ENCODE measurements around the gene FAM184A. TPM values are rescaled to one million over a fixed set of nuclear protein-coding genes. Genes with fewer than 3 reads are reported as not detected.

The FAM184A gene
- total and polyA plus RNA-seq, 7 donors, result 0.60 to 8.7 (median 3.9) TPM

GRCh38 chr6:118945217-118945616, 133.2 kb downstream of the FAM184A start:
- TF ChIP-seq CTCF (IDR thresholded peaks at IDR 0.05) (no peak), POLR2AphosphoS5 (IDR thresholded peaks at IDR 0.05) (no peak), EP300 (IDR thresholded peaks at IDR 0.05) (no peak), POLR2A (IDR thresholded peaks at IDR 0.05) (no peak)

GRCh38 chr6:118940770-118941169, 137.7 kb downstream of the FAM184A start:
- TF ChIP-seq POLR2AphosphoS5 (IDR thresholded peaks at IDR 0.05) (no peak), EP300 (IDR thresholded peaks at IDR 0.05) (no peak), CTCF (IDR thresholded peaks at IDR 0.05) (no peak), POLR2A (IDR thresholded peaks at IDR 0.05) (no peak)
- no peak overlapping the region for H3K27ac ChIP-seq
- DNase-seq, result peak; percentile 57
- peaks cover 0 to 1% (median 0%) of the 10 kb centered on the region in 4 donors for H3K4me1 ChIP-seq
- H3K36me3 ChIP-seq, result no peaks in the 10 kb centered on the region
- no peaks in the 10 kb centered on the region for H3K27me3 ChIP-seq
- intact Hi-C loops (cut with DNase I), result no loop called here
- peaks cover 0 to 5% (median 0%) of the 10 kb centered on the region in 4 donors for H3K9me3 ChIP-seq
- no peak overlapping the region for H3K4me3 ChIP-seq
- 90 to 95% methylated on average over 2 of the region's 2 CpGs for WGBS, 2 donors

More at GRCh38 chr6:118945217-118945616, 133.2 kb downstream of the FAM184A start:
- Histone ChIP-seq H3K27me3 (no peaks in the 10 kb centered on the region), H3K27ac (no peak overlapping the region), H3K4me1 (no peaks in the 10 kb centered on the region), H3K4me3 (no peak overlapping the region), H3K36me3 (no peaks in the 10 kb centered on the region), H3K9me3 (peaks cover 0 to 8% (median 0%) of the 10 kb centered on the region in 4 donors)
- no peak for DNase-seq
- intact Hi-C loops (cut with DNase I), result no loop called here

- WGBS, 2 donors, result 98% methylated on average over 1 of the region's 1 CpG
- H3K36me3 ChIP-seq, result no peaks in the 10 kb centered on the region
- no peaks in the 10 kb centered on the region for H3K27me3 ChIP-seq
- peaks cover 0 to 8% (median 2%) of the 10 kb centered on the region in 4 donors for H3K4me1 ChIP-seq
- DNase-seq, result no peak
- no peak for TF ChIP-seq EP300 (IDR thresholded peaks at IDR 0.05)
- no peak for TF ChIP-seq CTCF (IDR thresholded peaks at IDR 0.05)
- no peak for TF ChIP-seq POLR2AphosphoS5 (IDR thresholded peaks at IDR 0.05)
- TF ChIP-seq POLR2A (IDR thresholded peaks at IDR 0.05), result no peak
- H3K9me3 ChIP-seq, result peaks cover 0 to under 1% (median 0%) of the 10 kb centered on the region in 4 donors
- intact Hi-C loops (cut with DNase I), result loop anchor here (10.0 kb wide), 1 partner anchor 135 kb away; the partner anchor contains the start of gene FAM184A
- H3K27ac ChIP-seq, result no peak overlapping the region
- H3K4me3 ChIP-seq, result no peak overlapping the region
Observed at GRCh38 chr6:118939683-118940082, 138.8 kb downstream of the FAM184A start.

DNA sequence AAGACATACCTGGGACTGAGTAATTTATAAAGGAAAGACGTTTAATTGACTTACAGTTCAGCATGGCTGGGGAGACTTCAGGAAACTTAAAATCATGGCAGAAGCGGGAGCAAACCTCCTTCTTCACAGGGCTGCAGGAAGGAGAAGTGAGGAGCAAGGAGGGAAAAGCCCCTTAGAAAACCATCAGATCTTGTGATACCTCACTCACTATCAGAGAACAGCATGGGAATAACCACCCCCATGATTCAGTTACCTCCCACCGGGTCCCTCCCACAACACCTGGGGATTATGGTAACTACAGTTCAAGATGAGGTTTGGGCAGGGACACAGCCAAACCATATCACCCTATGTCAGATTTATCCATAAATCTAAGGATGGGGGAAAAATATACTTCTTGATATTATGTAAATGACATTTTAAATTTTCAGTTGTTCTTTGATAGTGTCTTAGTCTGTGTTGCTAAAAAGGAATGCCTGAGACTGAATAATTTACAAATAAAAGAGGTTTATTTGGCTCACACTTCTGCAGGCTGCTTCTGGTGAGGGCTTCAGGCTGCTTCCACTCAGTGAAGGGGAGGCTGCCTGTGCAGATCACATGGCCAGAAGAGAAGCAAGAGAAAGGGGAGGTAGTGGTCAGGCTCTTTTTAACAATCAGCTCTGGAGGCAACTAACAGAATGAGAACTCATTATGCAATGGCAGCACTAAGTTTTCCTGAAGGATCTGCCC, 142.3 kb downstream of the FAM184A start:
- Histone ChIP-seq H3K4me1 (peaks cover 0 to 21% (median 8%) of the 10 kb centered on the region in 4 donors), H3K36me3 (peaks cover 0 to 11% (median under 1%) of the 10 kb centered on the region in 4 donors), H3K9me3 (no peaks in the 10 kb centered on the region), H3K4me3 (no peak overlapping the region), H3K27me3 (no peaks in the 10 kb centered on the region), H3K27ac (peak overlapping the region in 1 of 4 donors; percentile 95)
- WGBS, 2 donors, result 55 to 82% methylated on average over 3 of the region's 3 CpGs
- TF ChIP-seq POLR2AphosphoS5 (IDR thresholded peaks at IDR 0.05), result no peak
- intact Hi-C loops (cut with DNase I), result loop anchor here (1.0 to 10.0 kb wide), 2 partner anchors 41 to 139 kb away; partner anchors contain the start of gene FAM184A
- DNase-seq, result no peak

DNA sequence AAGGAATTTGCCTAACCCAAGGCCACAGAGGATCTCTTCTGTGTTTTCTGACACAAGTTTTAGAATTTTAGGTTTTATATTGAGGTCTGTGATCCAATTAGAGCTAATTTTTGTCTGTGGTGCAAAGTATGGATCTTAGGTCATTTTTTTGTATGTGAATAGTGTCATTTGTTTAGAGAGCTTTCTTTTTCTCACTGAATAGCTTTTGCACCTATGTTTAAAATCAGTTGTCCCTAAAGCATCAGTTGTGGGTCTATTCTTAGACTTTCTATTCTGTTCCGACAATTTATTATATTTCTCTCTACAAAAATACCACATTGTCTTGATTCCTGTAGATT, 143.2 kb downstream of the FAM184A start:
- DNase-seq, result no peak
- peaks cover 0 to 21% (median 8%) of the 10 kb centered on the region in 4 donors for H3K4me1 ChIP-seq
- H3K27ac ChIP-seq, result peak overlapping the region; percentile 93 to 97 (median 96)
- H3K36me3 ChIP-seq, result peaks cover 0 to 19% (median 6%) of the 10 kb centered on the region in 4 donors
- peak overlapping the region; percentile 71 to 89 (median 78) for H3K4me3 ChIP-seq
- TF ChIP-seq EP300 (IDR thresholded peaks at IDR 0.05) (no peak), POLR2A (IDR thresholded peaks at IDR 0.05) (no peak), POLR2AphosphoS5 (IDR thresholded peaks at IDR 0.05) (no peak), CTCF (IDR thresholded peaks at IDR 0.05) (no peak)
- 17 to 40% methylated on average over 1 of the region's 1 CpG for whole genome bisulfite sequencing, 2 donors
- H3K27me3 ChIP-seq, result no peaks in the 10 kb centered on the region
- intact Hi-C loops (cut with DNase I), result loop anchor here (1.0 to 10.0 kb wide), 2 partner anchors 40 to 140 kb away; partner anchors contain the start of gene FAM184A
- H3K9me3 ChIP-seq, result no peaks in the 10 kb centered on the region
